Sigmoid colon (tissue), 4 donors: ENCODE data around the gene SMAGP.

Experiments used
- CTCF ChIP-seq, 4 experiments: fragments of 450-650 bp in 3 of 4; fragments of 200-600 bp in 1 of 4; IDR thresholded peaks; one replicate each; pipeline ENCODE4 v1.5.1; 2016 to 2019; ENCODE audit warnings: antibody characterized with exemption in 4 of 4, mild to moderate bottlenecking in 3 of 4, moderate library complexity in 2 of 4
- POLR2A ChIP-seq, 2 donors: fragments of 450-650 bp; IDR thresholded peaks; one replicate each; pipeline ENCODE4 v1.6.1; 2016; ENCODE audit warnings: antibody characterized with exemption in 2 of 2, mild to moderate bottlenecking in 2 of 2, moderate library complexity in 2 of 2
- POLR2AphosphoS5 ChIP-seq, 4 donors: sonication (generic); formaldehyde crosslinking; IDR thresholded peaks; one replicate each; pipeline ENCODE4 v1.6.1; 2017; ENCODE audit warnings: antibody characterized with exemption in 4 of 4

DNA sequence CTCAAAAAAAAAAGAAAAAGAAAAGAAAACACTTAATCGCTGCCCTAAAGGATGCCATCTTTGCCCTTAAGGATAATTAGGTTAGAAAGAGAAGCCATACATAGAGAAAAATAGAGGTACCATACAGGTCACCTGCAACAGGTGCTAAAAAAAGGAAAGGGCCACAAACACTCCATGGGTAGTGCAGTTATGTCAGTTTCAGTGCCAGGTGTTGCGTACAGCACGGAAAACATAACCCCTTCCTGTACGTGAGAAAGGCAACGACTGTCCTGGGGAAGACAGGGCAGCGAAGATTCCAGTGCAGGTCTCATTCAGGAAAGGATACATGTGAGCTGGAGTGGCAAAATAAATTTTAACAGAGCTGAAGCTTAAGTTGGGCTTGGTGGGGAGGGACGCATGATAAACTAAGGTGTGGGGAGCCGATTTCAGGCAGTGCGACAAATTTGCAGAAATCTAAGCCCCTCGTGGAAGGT, 32.1 kb downstream of the SMAGP start:
- TF ChIP-seq CTCF (IDR thresholded peaks at IDR 0.05) (peak in 1 of 4 experiments; percentile 10), POLR2A (IDR thresholded peaks at IDR 0.05) (no peak), POLR2AphosphoS5 (IDR thresholded peaks at IDR 0.05) (no peak)
